ENCODE results near the gene NOXA1. TPM values are rescaled to one million over a fixed set of nuclear protein-coding genes. Genes with fewer than 3 reads are reported as not detected.

Gene NOXA1
- total RNA-seq, 6 experiments from 2014 or later: 4.7 to 8.0 (median 5.7) TPM

DNA sequence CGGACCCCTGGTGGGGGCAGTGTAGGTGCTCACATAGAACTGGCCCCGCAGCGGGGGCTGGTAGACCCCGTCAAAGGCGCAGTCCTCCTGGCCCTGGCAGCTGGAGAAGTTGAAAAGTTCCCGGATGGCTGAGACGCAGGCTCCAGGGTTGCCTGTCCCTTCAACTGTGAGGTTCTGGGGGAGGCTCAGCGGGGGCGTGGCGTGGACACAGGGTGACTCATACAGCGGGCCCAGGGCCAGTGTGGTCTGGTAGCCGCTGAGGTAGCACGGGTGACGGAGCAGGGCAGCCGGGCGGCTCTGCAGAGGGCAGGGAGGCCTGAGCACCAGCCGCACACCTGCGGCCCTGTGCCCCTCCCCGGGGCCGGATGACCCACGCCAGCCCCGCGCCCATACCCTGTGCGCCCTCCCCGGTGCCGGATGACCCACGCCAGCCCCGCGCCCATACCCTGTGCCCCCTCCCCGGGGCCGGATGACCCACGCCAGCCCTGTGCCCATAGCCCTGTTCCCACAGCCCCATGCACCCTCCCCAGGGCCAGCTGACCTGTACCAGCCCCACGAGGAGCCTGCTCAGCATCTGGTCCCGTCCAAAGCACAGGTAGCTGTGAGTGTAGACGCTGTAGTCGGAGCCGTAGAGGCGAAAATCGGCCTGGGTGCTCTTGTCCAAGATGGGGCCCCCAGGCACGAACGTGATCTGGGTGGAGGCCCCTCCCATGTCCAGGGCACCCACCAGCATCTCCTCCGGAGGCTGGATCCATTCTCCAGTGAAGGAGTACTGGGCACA is 13.0 kb downstream of the NOXA1 start:
- no peaks in the 10 kb centered on the region for H3K4me1 ChIP-seq
- H3K9me3 ChIP-seq: no peaks in the 10 kb centered on the region
- no peak for TF ChIP-seq POLR2A (IDR thresholded peaks at IDR 0.05)
- TF ChIP-seq, protein P1, sequence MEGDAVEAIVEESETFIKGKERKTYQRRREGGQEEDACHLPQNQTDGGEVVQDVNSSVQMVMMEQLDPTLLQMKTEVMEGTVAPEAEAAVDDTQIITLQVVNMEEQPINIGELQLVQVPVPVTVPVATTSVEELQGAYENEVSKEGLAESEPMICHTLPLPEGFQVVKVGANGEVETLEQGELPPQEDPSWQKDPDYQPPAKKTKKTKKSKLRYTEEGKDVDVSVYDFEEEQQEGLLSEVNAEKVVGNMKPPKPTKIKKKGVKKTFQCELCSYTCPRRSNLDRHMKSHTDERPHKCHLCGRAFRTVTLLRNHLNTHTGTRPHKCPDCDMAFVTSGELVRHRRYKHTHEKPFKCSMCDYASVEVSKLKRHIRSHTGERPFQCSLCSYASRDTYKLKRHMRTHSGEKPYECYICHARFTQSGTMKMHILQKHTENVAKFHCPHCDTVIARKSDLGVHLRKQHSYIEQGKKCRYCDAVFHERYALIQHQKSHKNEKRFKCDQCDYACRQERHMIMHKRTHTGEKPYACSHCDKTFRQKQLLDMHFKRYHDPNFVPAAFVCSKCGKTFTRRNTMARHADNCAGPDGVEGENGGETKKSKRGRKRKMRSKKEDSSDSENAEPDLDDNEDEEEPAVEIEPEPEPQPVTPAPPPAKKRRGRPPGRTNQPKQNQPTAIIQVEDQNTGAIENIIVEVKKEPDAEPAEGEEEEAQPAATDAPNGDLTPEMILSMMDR (IDR thresholded peaks at IDR 0.05): no peak
- 48% methylated on average over 10 of the region's 42 CpGs for WGBS (ENCODE audit: insufficient coverage, low coverage, low lambda C conversion rate, missing lambda C conversion rate)
- no peaks in the 10 kb centered on the region for H3K36me3 ChIP-seq
- intact Hi-C loops (cut with DNase I): no loop called here
- no peak overlapping the region for H3K27ac ChIP-seq
- H3K4me3 ChIP-seq: no peak overlapping the region
- DNase-seq: peak in 2 of 3 donors; percentile 59 to 87
- peak; percentile 45 to 94 (median 61) for ATAC-seq
- H3K27me3 ChIP-seq: no peaks in the 10 kb centered on the region

DNA sequence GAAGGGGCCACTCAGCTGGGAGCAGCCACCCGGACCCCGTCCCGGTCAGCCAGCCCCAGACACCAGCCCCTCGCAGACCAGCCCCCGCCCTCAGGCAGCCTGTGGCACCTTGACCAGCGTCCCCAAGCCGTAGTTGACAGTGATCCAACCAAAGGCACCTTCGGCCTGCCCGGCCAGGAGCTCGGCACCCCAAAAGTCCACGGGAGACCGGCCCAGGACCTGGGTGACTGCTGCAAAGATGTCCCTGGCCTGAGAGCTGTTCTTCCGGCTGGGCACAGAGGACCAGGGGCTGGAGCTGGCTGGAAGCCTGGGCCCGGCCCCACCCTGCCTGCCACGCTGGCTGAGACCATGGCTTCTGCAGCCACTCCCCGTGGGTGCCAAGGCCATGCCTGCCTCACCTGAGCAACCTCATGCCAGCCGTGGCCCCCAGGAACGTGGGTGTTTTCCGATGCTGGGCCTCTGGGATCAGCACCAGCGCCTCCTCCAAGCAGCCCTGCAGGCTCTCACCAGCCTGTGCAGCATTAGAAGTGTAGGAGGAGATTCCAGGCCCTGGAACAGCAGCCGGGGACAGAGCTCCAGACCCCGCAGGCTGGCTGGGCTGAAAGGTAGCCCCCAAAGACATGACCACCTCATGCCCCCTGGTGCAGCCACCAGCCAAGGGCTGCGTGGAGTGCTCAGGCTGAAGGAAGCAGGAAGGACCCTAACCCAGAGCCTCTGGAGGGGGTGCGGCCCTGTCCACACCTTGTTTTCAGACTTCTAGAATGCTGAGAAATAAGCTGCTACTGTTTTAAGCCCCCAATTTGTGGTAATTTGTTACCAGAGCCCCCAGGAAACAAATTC is 13.8 kb downstream of the NOXA1 start:
- peak in 2 of 3 donors; percentile 16 to 46 for DNase-seq
- ATAC-seq: no peak
- Histone ChIP-seq H3K27ac (no peak overlapping the region), H3K9me3 (no peaks in the 10 kb centered on the region), H3K36me3 (no peaks in the 10 kb centered on the region), H3K4me3 (no peak overlapping the region), H3K27me3 (no peaks in the 10 kb centered on the region), H3K4me1 (no peaks in the 10 kb centered on the region)
- intact Hi-C loops (cut with DNase I): no loop called here
- TF ChIP-seq POLR2A (IDR thresholded peaks at IDR 0.05): no peak
- TF ChIP-seq, protein P1 (IDR thresholded peaks at IDR 0.05): no peak
- no CpG with 5 or more reads among the region's 24 CpGs for WGBS (ENCODE audit: insufficient coverage, low coverage, low lambda C conversion rate, missing lambda C conversion rate)

DNA sequence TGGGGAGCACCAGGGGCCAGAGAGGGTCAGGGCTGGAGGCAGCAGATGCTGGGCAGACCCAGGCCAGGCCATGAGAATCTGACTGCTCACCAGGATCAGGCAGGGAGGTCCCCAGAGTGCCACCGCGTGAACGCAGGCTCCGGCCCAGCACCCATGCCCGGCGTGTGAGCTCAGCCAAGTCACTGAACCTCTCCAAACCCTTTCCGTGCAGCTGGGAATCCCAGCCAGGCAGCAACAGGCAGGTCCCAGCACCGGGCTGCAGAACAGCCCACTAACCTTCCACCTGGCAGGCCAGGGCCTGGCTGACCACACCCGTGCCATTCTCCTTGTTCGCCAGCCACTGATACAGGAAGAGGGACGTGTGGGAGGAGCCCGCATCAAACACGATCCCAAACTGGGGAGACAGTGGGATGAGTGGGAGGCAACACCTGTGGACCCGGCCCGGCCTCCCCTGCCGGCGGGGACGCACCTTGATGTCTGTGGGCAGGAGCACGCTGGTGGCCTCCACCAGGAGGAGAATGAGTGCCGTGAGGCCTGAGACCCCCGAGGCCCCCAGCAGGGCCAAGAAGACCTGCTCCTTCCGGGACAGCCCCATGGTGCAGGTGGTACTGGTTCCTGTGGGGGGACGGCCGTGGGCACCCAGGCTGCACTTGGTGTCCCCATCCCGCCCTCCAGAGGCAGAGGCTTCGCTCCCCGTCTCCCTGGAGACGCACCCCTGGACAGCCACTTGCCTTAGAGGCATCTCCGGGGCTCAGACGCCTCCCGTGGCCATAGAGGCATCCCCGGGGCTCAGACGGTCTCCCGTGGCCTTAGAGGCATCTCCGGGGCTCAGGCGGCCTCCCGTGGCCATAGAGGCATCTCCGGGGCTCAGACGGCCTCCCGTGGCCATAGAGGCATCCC is 14.7 kb downstream of the NOXA1 start:
- H3K27me3 ChIP-seq: no peaks in the 10 kb centered on the region
- DNase-seq (peak in 2 of 3 donors; percentile 26 to 52), ATAC-seq (no peak)
- H3K4me1 ChIP-seq: peaks cover 0 to 3% (median 0%) of the 10 kb centered on the region in 4 donors
- TF ChIP-seq POLR2A (IDR thresholded peaks at IDR 0.05): no peak
- TF ChIP-seq, protein P1 (IDR thresholded peaks at IDR 0.05): no peak
- no peak overlapping the region for H3K27ac ChIP-seq
- no peaks in the 10 kb centered on the region for H3K36me3 ChIP-seq
- intact Hi-C loops (cut with DNase I): no loop called here
- WGBS (ENCODE audit: insufficient coverage, low coverage, low lambda C conversion rate, missing lambda C conversion rate): 80% methylated on average over 16 of the region's 40 CpGs
- H3K4me3 ChIP-seq: no peak overlapping the region
- no peaks in the 10 kb centered on the region for H3K9me3 ChIP-seq

DNA sequence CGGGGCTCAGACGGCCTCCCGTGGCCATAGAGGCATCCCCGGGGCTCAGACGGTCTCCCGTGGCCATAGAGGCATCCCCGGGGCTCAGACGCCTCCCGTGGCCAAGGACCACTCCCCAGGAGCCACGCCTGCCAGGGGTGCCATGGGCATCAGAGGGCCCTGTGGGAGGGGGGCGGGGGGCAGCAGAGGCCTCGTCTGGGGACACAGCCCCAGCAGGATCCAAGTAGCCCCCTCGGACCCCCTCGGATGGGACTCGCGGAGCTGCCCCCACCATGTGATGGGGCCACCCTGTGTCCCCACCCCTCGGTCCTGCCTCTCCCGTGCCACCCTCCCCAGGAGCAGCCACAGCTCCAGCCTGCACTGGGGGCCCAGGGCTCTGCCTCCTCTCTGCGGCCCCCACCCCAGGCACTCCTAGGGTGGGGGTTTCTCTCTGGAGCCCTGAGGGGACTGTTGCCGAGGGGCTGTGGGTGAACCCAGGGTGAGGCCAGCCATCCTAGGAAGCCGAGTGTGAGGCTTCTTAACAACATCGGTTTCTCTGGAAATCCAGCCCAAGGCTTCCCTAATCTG is 15.5 kb downstream of the NOXA1 start:
- intact Hi-C loops (cut with DNase I): no loop called here
- Histone ChIP-seq H3K27ac (no peak overlapping the region), H3K4me3 (no peak overlapping the region), H3K36me3 (no peaks in the 10 kb centered on the region), H3K9me3 (no peaks in the 10 kb centered on the region), H3K4me1 (peaks cover 0 to 3% (median 0%) of the 10 kb centered on the region in 4 donors), H3K27me3 (no peaks in the 10 kb centered on the region)
- ATAC-seq (no peak), DNase-seq (peak in 2 of 3 donors; percentile 15 to 46)
- TF ChIP-seq, protein P1 (IDR thresholded peaks at IDR 0.05): no peak
- TF ChIP-seq POLR2A (IDR thresholded peaks at IDR 0.05): no peak
- 47% methylated on average over 2 of the region's 22 CpGs for WGBS (ENCODE audit: insufficient coverage, low coverage, low lambda C conversion rate, missing lambda C conversion rate)

Measured in right lobe of liver (tissue), 6 donors.